ENCODE results near the gene MYB.

The MYB gene

GRCh38 chr6:135189344-135189743 lies 8.2 kb downstream of the MYB start:
- no peak for DNase-seq (ENCODE audit: low read depth)

DNA sequence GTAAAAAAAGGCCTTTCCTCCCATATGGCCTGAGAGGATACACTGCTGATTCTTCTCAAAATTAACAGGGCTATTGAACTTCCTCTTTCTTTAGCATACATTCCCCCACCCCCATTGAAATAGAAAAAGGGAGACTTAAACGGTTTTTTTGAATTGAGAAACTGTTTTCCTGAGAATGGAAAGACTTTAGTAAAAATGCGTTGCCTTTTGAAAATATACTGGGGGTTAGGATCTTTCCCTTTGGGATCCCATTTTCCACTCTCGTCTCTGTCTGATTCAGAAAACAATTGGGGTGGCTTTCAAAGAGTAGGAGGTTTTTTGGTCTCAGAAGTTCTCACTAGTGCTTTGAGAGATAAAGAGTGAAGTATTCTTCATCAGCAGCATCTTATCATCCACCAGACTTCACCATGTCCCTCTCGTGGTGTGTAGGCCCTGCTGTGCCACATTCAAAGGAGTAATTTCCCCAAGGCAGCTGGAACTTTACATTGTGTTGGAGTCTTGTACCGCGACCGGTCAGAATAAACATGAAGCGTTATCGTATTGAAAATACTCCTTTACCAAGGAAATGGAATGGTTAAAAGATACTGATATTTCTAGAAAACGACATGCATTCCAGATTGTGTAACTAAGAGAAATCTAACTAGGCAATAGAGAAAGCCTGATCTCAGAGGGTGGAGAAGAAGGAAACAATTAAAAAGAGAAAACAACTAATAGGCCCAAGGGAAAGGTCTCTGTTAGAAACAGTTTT lies 10.6 kb downstream of the MYB start:
- no peak for DNase-seq (ENCODE audit: low read depth)

DNA sequence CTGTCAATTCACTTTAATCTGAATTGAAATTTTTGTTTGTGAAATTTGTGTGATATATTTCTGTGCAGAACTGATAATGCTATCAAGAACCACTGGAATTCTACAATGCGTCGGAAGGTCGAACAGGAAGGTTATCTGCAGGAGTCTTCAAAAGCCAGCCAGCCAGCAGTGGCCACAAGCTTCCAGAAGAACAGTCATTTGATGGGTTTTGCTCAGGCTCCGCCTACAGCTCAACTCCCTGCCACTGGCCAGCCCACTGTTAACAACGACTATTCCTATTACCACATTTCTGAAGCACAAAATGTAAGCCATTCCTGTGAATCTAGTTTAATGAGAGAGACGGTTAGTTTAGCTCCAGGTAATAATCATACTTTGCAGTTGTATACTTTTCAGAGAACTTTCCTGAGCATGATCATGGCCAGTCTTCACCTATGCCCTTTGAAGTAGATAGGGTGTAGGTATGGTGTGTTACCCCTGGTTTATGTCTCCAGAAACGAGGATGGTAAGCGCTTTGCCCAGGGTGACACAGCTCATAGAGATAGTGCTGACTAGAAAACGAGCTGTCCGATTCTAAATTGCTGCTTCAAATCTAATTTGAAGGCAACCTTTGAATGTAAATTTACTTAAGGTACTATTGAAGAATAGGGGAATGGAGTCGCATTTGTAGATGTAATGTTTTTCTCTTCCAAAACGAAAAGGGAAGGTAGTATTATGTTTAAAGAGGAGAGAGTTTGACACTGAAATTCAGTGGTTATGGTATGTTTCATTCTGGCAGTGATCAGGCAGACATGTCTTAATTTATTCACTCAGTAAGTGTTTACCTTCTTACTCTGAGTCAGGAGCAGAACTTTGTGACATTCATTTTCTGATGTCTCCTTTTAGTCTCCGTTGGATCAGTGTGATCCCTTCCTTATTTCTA lies 11.4 kb downstream of the MYB start:
- DNase-seq (ENCODE audit: low read depth), result no peak

- no peak for DNase-seq (ENCODE audit: low read depth)
Measured at GRCh38 chr6:135193221-135193620, 12.1 kb downstream of the MYB start.

DNA sequence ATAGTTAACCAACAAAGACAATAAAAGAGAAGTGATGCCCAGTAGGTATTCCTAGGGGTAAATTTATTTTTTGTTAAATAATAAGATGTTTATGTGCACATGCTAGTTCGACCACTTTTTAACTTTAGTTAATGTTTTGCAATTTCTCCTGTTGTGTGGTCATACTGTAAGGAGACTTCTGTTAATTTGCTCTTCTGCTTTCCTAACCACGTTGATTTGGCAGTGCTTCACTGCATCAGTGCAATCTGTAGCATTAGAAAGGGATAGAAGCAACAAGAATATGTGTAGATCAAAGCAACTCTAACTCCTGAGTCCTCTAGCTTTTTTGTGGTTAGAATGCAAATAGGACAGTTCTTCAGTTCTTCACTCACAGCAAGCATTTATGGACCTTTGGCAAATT lies 13.9 kb downstream of the MYB start:
- DNase-seq (ENCODE audit: low read depth), result no peak

DNA sequence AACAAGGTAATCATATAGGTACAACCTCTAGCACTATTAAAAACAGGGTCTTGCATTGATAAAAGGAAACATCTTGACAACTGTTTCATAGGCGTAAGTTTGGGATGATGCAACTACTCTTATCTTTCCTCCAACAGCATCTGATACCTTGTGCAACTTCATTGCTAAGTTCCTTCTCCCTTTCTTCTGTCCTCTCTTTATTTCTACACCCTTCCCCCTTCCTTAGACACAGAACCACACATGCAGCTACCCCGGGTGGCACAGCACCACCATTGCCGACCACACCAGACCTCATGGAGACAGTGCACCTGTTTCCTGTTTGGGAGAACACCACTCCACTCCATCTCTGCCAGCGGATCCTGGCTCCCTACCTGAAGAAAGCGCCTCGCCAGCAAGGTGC lies 14.4 kb downstream of the MYB start:
- DNase-seq (ENCODE audit: low read depth), result no peak

DNA sequence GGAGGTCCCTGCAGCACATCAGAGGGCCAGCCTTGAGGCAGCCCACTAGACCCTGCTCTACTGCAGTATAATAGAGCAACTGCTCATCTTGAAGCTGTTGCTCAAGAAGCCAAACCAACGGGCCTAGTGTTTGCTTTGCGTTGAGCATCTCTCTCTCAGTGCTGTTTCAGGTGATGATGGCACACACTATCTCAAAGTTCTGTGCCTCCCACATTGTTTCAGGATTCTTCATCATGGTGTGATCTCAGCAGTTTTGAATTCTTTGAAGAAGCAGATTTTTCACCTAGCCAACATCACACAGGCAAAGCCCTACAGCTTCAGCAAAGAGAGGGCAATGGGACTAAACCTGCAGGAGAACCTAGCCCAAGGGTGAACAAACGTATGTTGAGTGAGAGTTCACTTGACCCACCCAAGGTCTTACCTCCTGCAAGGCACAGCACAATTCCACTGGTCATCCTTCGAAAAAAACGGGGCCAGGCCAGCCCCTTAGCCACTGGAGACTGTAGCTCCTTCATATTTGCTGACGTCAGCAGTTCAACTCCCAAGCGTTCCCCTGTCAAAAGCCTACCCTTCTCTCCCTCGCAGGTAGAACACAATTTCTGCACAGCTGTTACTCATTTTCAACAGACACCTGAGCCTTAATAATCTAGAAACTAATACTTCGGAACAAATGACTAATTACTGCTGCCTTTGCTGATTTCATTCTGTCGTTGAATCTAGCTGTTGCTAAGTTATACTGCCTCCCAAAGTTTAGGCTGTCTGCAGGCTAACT lies 15.8 kb downstream of the MYB start:
- DNase-seq (ENCODE audit: low read depth), result no peak

- no peak for DNase-seq (ENCODE audit: low read depth)
Measured at GRCh38 chr6:135202836-135203235, 21.7 kb downstream of the MYB start.

- DNase-seq (ENCODE audit: low read depth), result no peak
Measured at GRCh38 chr6:135204951-135205350, 23.8 kb downstream of the MYB start.

GRCh38 chr6:135209803-135210202 lies 28.7 kb downstream of the MYB start:
- no peak for DNase-seq (ENCODE audit: low read depth)

- DNase-seq (ENCODE audit: low read depth), result no peak
Measured at GRCh38 chr6:135210632-135211305, 29.7 kb downstream of the MYB start.

- DNase-seq (ENCODE audit: low read depth), result no peak
Measured at GRCh38 chr6:135211306-135211702, 30.2 kb downstream of the MYB start.

GRCh38 chr6:135212020-135212806 lies 31.1 kb downstream of the MYB start:
- no peak for DNase-seq (ENCODE audit: low read depth)

- peak; percentile 23 for DNase-seq (ENCODE audit: low read depth)
Measured at GRCh38 chr6:135212935-135213334, 31.8 kb downstream of the MYB start.

DNA sequence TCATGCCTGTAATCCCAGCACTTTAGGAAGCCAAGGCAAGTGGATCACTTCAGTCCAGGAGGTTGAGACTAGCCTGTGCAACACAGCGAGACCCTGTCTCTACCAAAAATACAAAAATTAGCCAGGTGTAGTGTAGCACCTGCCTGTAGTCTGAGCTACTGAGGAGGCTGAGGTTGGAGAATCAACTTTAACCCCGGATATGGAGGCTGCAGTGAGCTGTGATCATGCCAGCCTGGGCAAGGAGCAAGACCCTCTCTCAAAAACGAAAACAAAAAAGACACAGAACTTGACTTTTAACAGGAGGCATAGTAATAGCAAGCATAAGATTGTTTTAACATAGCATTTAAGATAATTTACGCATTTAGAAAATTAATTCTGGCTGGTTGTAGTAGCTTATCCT lies 32.5 kb downstream of the MYB start:
- DNase-seq (ENCODE audit: low read depth), result no peak

DNA sequence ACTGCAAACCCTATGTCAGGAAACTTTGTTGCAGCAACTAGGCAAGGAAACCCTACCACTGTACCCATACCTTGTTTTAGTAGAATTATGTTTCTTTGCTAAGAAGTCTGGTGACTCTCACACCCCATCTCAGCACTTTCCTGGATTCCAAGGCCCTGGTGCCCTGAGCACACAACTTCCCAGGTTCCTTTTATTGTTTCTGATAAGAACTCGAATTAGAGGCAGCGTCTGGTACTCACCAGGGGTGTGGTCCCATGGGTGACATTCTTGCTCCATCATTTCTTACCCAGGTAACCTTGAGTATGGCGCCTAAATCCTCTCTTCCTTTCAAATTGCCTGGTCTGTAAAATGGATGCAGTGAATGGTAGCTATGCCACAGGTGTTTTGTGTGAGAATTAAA lies 34.1 kb downstream of the MYB start:
- no peak for DNase-seq (ENCODE audit: low read depth)

DNA sequence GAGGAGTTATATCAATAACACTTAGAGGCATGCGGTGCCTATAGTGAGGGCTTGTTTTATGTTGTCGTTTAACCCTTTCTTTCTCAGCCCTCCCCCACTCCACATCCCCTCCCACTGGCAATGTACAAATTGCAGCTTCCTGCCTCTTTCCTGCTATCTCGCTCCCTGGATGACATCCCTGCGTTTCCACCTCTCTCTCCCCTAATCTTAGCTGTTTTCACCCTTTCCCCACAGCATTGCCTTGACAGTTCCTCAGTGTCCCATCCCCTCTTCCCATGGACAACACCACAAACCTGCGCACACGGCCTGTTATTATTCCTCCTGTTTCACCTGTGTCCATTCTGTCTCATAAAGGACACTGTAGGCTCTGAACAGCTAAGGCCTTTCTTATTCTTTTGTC lies 34.5 kb downstream of the MYB start:
- DNase-seq (ENCODE audit: low read depth), result no peak

DNA sequence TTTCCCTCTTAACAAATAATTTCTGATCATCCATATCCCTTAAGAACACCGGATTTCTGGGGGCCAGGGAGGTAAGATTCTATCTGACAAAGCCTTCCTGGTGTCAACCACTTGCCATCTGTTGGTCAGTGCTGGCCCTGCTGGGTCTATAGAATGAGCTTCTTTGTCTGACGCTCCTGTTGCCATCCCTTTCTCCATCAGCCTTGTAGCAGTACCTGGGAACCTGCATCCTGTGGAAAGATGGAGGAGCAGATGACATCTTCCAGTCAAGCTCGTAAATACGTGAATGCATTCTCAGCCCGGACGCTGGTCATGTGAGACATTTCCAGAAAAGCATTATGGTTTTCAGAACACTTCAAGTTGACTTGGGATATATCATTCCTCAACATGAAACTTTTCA lies 36.6 kb downstream of the MYB start:
- no peak for DNase-seq (ENCODE audit: low read depth)

DNA sequence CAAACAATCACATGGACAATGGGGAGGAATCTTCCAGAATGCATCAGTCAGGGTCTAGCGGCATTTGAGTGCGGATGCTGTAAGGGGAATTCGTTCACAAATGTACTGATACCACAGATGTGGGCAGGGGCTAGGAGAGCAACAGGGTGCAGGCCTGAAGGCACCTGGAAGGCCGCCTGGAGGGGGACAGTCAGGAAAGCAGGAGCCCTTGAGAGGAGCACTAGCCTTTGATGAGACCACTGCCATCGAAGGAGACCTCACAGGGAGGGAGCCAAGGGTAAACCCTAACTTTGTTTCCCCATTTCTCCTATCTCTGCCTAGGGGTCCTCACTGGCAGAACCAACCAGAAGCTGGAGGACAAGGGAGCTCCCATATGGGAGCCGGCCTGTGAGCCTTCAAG lies 38.2 kb downstream of the MYB start:
- no peak for DNase-seq (ENCODE audit: low read depth)

DNA sequence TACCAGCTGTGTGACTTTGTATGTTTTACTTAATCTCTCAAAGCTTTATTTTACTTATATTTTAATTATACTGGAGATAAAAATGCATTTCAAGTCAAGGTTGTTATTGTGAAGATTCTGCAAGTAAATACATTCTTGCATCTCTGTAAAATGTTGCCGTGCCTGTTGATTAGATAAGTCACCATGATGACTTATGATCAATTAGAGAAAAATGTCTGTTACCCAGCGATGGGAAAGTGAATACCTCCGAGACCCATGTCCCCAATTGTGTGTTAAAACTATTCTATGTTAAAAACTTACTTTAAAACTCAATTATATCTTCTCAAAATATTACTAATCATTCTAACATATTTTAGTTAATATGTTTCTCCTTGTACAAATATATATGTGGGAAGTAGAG lies 39.9 kb downstream of the MYB start:
- no peak for DNase-seq (ENCODE audit: low read depth)

DNA sequence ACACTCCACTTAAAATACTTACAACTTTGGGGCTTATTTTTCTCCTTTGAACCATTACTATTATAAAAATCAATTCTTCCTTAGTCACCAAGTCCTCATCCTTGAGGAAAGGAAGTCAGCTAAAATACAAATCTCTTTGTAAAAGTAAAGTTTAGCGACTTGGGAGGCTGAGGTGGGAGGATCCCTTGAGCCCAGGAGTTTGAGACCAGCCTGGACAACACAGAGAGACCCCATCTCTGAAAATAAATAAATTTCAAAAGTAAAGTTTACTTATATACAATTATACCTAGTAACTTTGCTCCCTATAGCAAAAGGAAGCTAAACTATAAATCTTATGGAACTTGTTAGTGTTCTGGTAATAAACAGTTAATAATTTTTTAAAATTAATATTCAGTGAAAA lies 40.4 kb downstream of the MYB start:
- DNase-seq (ENCODE audit: low read depth), result no peak

Measured in non-pigmented ciliary epithelial cell (primary cell).